ENCODE measurements around the gene DICER1. TPM values are rescaled to one million over a fixed set of nuclear protein-coding genes. Genes with fewer than 3 reads are reported as not detected.

Gene DICER1
- polyA plus RNA-seq, 3 donors, result 26.5 to 38.4 (median 34.7) TPM

- Histone ChIP-seq H3K79me2 (ENCODE audit: insufficient read depth, low read length) (no peaks in the 10 kb centered on the region), H3K9me3 (replicated peaks in 1 of 2; ENCODE audit: control insufficient read depth in 1 of 2, insufficient read depth in 1 of 2, low read length in 2 of 2) (no peaks in the 10 kb centered on the region)
- DNase-seq, result no peak
Observed at GRCh38 chr14:95063391-95063790, 93.9 kb downstream of the DICER1 start.

GRCh38 chr14:95062946-95063345 lies 94.4 kb downstream of the DICER1 start:
- no peak for DNase-seq
- Histone ChIP-seq H4K20me1 (ENCODE audit: insufficient read depth, low read length) (no peaks in the 10 kb centered on the region), H3K4me3 (replicated peaks in 1 of 3; ENCODE audit: low read depth in 2 of 3, low read length in 3 of 3) (no peak overlapping the region), H3K4me1 (ENCODE audit: control insufficient read depth in 1 of 2, insufficient read depth in 2 of 2, low read length in 2 of 2) (no peaks in the 10 kb centered on the region), H3K9me3 (replicated peaks in 1 of 2; ENCODE audit: control insufficient read depth in 1 of 2, insufficient read depth in 1 of 2, low read length in 2 of 2) (no peaks in the 10 kb centered on the region), H2AFZ (ENCODE audit: insufficient read depth, low read depth, low read length, poor library complexity, severe bottlenecking) (no peak overlapping the region), H3K27me3 (ENCODE audit: control insufficient read depth in 2 of 2, insufficient read depth in 2 of 2, low read length in 2 of 2) (no peaks in the 10 kb centered on the region), H3K4me2 (replicated peaks; ENCODE audit: extremely low read depth, low read length, poor library complexity, severe bottlenecking) (no peak overlapping the region), H3K79me2 (ENCODE audit: insufficient read depth, low read length) (no peaks in the 10 kb centered on the region), H3K9ac (ENCODE audit: insufficient read depth, low read length, poor library complexity, severe bottlenecking) (no peak overlapping the region), H3K36me3 (replicated peaks in 1 of 2; ENCODE audit: control insufficient read depth in 1 of 2, insufficient read depth in 2 of 2, low read length in 2 of 2) (no peaks in the 10 kb centered on the region), H3K27ac (ENCODE audit: low read depth in 1 of 2, low read length in 2 of 2) (no peak overlapping the region)
- no peak for TF ChIP-seq CTCF (IDR thresholded peaks at IDR 0.05)
- Mint-ChIP-seq H3K27ac (no peak overlapping the region), H3K4me1 (no peaks in the 10 kb centered on the region), H3K9me3 (peaks cover 0 to under 1% (median 0%) of the 10 kb centered on the region in 7 donors), H3K36me3 (no peaks in the 10 kb centered on the region), H3K4me3 (no peak overlapping the region), H3K27me3 (ENCODE audit: low read depth in 3 of 3) (peaks cover 0 to 7% (median 2%) of the 10 kb centered on the region in 3 donors)
- WGBS (ENCODE audit: insufficient coverage), result 97% methylated on average over 3 of the region's 5 CpGs
- intact Hi-C loops (cut with micrococcal nuclease), result no loop called here

More at GRCh38 chr14:95063391-95063790, 93.9 kb downstream of the DICER1 start:
- H4K20me1 ChIP-seq (ENCODE audit: insufficient read depth, low read length), result no peaks in the 10 kb centered on the region
- intact Hi-C loops (cut with micrococcal nuclease), result no loop called here
- WGBS (ENCODE audit: insufficient coverage), result 86% methylated on average over 1 of the region's 5 CpGs
- H3K27ac ChIP-seq (ENCODE audit: low read depth in 1 of 2, low read length in 2 of 2), result no peak overlapping the region
- no peak overlapping the region for H3K4me3 Mint-ChIP-seq
- H3K4me2 ChIP-seq (replicated peaks; ENCODE audit: extremely low read depth, low read length, poor library complexity, severe bottlenecking), result no peak overlapping the region
- H3K27me3 Mint-ChIP-seq (ENCODE audit: low read depth in 3 of 3), result peaks cover 0 to 11% (median under 1%) of the 10 kb centered on the region in 3 donors
- no peaks in the 10 kb centered on the region for H3K4me1 Mint-ChIP-seq
- no peak overlapping the region for H3K4me3 ChIP-seq (replicated peaks in 1 of 3; ENCODE audit: low read depth in 2 of 3, low read length in 3 of 3)
- no peak overlapping the region for H3K9ac ChIP-seq (ENCODE audit: insufficient read depth, low read length, poor library complexity, severe bottlenecking)
- H2AFZ ChIP-seq (ENCODE audit: insufficient read depth, low read depth, low read length, poor library complexity, severe bottlenecking), result no peak overlapping the region
- peaks cover 0 to 2% (median 0%) of the 10 kb centered on the region in 7 donors for H3K9me3 Mint-ChIP-seq
- no peak for TF ChIP-seq CTCF (IDR thresholded peaks at IDR 0.05)
- H3K27me3 ChIP-seq (ENCODE audit: control insufficient read depth in 2 of 2, insufficient read depth in 2 of 2, low read length in 2 of 2), result no peaks in the 10 kb centered on the region
- no peak overlapping the region for H3K27ac Mint-ChIP-seq
- H3K36me3 ChIP-seq (replicated peaks in 1 of 2; ENCODE audit: control insufficient read depth in 1 of 2, insufficient read depth in 2 of 2, low read length in 2 of 2), result no peaks in the 10 kb centered on the region
- H3K36me3 Mint-ChIP-seq, result no peaks in the 10 kb centered on the region
- H3K4me1 ChIP-seq (ENCODE audit: control insufficient read depth in 1 of 2, insufficient read depth in 2 of 2, low read length in 2 of 2), result no peaks in the 10 kb centered on the region

Data from CD14-positive monocyte (primary cell).